HG02623 (cell line): Measurements from ENCODE around the gene KRT8.

Experiments
- ATAC-seq: cut with Tn5 transposase; IDR thresholded peaks from one replicate; pipeline ENCODE4 v1.9.1; 2021; ENCODE audit warnings: moderate library complexity; ENCODE audit not compliant: unreplicated experiment

The KRT8 gene

GRCh38 chr12:52925717-52926595 lies 21.1 kb upstream of the KRT8 start:
- ATAC-seq: no peak

DNA sequence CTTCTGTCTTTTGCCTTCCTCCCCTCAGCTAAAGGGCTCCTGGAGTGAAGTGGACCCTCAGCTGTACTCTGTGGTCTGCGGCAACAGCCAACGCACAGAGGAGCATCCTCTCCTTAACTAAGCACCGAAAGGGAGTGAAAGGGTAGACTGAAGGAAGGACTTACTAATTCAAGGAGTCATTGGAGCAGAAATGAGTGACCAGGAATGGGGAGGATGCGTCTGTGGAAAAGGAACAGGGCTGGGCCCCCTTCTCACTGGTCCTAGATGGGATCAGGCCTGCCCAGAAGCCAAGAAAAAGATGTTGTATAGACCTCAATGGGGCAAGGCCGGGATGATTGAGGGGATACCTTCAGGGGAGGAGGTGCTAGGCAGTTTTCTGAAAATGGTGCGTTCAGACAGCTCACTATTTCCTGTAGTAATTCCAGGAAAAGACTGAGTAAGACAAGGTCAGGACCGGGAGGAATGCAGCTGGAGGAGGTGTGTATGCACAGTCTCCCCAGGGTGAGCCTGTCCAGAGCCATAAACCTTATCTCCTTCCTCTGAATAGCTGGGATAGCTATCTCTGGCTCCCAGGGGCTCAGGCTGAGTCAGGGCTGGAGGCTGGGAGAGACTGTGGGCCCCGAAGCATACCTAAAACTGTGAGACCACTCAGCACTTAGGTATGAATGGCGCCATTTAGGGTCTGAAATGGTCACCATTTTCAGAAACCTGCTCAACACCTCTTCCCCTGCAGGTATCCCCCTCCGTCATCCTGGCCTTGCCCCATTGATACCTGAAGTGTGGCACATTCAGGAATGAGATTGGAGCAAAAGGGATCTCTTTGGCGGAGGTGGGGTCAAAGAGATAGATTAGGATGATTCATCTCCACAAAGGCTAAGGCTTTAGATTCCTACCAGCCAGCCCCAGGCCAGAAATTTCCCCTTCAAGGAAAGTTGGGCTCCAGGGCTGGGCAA lies 20.2 kb upstream of the KRT8 start:
- ATAC-seq: no peak

GRCh38 chr12:52921488-52922165 lies 16.8 kb upstream of the KRT8 start:
- ATAC-seq: no peak

DNA sequence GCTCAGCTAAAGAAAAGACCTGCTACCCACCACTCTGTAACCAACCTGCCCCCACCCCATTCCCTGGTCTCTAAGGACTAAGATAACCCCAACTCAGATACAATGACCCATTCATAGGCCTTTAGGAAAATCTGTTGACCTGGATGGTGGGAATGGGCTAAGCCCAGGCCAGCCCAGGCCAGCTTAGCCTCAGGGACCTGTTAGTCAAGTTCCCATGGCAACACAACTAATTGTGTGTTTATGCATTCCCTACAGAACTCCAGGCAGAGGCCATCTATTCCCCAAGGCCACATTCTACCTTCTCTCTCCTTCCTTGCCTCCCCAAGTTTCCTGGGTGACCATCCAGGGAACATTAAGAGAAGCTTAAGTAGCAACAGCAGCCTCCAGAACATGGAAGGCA lies 16.1 kb upstream of the KRT8 start:
- no peak for ATAC-seq

DNA sequence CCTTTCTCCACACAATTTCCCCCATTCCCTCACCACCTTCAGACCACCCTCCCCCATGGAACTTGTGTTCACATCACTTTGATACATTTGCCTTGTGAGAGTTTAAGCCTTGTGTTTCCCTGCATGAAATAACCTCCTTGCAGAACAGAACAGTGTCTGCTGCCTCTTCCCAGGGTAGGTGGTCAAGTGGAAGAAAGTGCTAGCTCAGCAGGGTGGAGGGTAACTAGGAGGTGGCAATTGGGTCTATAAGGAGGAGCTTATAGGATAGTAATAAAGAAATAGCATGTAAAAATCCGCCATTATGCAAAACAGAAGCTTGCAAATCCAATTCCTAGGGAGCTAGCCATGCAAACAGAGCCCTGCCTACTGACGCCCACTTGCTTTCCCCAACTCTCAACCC lies 13.9 kb upstream of the KRT8 start:
- ATAC-seq: no peak

DNA sequence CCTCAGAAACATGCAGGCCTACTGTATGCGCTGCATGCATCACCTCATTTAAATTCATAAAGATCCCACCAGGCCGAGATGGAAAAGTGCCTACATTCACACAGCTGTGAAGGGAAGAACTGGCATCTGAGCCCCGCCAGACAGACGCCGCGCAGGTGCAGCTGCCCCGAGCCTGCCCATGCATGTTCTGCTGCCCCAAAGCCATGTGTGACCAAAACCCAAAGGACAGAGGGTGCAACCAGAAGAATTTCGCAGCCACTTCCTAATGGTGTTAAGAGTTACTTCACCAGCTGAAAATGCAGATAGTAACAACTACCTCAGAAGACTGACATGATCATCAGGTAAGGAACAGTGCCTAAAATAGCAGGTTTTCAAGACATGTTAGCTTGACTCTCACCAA lies 13.5 kb upstream of the KRT8 start:
- no peak for ATAC-seq

DNA sequence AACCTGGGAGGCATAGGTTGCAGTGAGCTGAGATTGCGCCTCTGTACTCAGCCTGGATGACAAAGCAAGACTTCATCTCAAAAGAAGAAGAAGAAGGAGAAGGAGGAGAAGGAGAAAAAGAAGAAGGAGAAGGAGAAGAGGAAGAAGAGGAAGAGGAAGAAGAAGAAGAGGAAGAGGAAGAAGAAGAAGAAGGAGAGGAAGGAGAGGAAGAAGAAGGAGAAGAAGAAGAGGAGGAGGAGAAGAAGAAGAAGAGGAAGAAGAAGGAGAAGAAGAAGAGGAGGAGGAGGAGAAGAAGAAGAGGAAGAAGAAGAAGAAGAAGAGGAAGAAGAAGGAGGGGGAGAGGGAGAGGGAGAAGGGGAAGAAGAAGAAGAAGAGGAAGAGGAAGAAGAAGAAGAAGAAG lies 12.9 kb upstream of the KRT8 start:
- ATAC-seq: no peak

DNA sequence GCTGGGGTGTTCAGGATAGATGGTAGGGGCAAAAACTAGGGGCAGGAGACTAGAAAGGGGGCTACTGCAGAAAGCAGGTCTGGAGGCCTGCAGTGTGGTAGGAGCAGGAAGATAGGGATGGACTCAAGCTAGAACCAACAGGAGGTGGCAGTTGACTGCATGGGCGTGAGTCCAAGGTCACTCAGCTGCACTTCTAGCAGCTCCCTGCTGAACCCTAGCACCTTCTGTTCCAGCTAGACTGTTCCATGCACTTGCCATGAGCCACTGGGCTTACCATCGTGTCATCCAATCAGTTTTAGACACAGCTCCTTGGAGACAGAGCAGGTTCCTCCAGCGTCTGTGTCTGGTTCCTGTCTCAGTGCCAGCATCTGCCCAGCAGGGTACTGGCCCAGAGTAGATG lies 11.3 kb upstream of the KRT8 start:
- no peak for ATAC-seq

GRCh38 chr12:52915637-52916036 lies 10.8 kb upstream of the KRT8 start:
- ATAC-seq: no peak

- ATAC-seq: no peak
Observed at GRCh38 chr12:52914576-52915121, 9.8 kb upstream of the KRT8 start.

GRCh38 chr12:52913431-52913821 lies 8.6 kb upstream of the KRT8 start:
- no peak for ATAC-seq

DNA sequence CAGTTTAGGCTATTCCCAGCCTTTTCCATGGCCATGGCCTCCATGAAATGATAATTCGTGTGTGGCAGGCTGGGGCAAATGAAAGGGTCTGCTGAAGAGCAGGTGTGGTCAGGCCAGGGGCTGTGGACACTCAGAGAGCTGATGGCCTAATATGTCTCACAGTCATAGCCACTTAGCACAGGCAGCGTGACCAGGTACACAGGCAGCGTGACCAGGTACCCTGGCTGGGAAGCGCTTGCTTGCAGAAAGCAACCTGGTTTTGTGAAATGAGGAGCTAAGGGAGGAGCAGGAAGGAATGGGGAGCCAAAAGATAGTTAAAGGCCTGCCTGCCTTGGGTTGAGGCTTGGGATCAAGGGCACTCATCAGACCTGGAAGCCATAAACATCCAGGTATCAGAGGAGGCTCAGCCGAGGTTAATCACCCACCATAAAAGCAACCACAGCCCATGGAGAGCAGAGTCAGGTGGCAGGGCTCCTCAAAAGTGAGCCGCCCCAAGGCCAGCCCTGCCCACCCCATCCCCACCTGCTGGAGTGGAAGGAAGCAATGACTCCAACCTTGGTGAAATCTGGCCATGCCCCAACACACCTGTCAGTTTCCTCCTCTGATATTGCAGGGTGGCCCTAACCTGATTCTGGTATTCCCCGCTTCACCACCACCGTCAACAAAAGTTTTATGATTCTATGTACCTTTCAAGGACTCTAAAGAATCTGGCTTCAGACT lies 8.0 kb upstream of the KRT8 start:
- no peak for ATAC-seq

DNA sequence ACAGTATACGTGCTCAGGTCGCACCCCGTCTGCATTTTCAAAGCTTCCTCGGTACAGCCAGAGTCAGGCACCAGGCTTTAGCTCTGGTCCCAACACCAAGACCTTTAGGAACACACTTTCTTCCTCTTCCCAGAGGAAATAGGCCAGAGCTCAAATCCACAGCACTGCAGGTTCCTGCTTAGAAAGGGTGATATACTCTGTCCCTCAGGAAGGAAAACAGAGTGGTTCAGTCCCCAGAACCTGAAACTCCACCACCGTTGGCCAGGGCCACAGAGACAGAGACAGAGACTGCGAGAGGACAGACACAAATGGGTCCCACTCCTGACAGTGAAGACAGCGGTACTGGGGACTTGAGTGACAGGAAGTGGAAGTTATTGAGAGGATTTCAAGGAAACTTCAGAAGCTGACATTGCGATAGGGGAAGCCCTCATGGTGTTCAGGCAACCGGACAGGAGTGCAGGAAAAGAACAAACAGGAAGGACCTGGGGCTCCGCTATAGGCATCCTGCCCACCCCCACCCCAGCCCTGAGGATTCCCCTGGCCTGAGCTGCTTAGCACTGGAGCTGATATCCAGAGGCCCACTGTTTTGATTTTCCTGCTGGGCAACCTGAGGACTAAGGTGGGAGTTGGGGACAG lies 5.5 kb upstream of the KRT8 start:
- no peak for ATAC-seq

GRCh38 chr12:52909796-52910195 lies 4.9 kb upstream of the KRT8 start:
- ATAC-seq: no peak

DNA sequence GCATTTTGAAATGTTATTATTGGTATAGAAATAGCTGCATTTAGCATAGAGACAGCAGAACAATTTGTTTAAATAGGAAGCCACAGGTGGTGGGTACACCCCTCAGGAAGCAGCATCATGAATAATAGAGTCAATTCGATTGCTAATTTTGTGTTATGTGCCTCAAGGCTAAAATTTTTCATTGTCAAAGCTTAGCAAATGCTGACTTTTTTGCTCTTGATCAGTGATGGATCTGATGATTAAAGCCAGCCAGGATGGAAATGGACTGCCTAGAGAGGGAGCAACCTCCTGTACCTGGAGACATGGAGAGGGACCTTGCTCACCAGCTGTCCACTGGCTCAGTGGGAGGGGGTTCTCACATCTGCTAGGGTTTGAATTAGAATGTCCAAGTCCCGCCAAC lies 4.5 kb upstream of the KRT8 start:
- no peak for ATAC-seq

GRCh38 chr12:52907092-52907810 lies 2.4 kb upstream of the KRT8 start:
- no peak for ATAC-seq

DNA sequence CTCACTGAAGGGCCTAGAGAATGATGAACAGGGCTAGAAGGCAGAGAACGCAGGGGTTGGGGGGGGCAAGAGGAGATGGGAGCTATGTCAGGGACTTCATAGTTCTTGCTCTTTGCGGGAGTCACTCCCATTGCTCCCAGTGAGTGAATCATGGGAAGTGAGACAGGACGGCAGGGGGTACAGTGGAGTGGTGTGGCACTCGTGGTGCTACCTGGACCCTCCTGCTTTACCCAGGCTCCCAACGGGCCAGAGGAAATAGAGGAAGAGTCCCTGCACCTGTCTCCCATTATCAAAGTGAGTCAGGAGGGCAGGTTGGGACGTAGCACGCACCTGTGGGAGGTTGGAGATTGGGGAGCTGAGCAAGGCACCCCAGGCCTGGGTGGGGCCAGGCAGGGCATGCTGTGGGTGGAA lies 1.3 kb upstream of the KRT8 start:
- ATAC-seq: no peak

DNA sequence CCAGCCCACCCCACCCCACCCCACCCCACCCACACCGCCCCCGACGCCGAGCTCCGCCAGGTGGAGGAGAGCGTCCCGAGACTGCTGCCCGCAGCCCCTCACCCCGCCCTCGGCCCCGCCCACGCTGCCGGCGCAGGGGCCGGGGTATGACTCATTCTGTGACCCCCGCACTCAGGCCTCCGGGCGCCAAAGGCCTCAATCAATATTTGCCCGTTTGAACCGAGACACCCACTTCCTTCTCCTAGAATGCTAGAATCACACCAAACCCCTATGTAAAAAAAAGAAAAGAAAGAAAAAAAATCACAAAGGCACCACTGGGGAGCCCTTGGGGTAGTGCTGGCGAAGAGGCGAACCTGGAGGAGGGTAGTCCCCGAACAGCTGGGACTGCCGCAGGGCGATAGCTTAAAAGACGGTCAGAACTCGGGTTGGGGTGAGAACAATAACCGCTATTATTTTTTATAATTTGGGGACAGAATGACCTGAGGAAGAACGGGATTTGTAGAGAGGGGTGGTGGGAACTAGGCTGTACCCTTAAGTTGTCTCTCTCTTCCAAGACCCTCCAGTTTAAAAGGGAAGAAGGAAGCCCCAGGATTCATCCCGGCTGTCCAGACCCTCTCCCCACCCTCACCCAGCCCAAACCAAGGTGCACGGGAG lies 894 bp downstream of the KRT8 start:
- ATAC-seq: no peak
